SK-N-SH treated with all-trans-retinoic acid at 6 μM for 48 hours (cell line): ENCODE results near the gene DOK1.

Experiments
- ATAC-seq: fragments of 200-7000 bp; cut with Tn5 transposase; 3 replicates; pipeline ENCODE4 v1.9.1; 2020; ENCODE audit warnings: mild to moderate bottlenecking, moderate library complexity
- ARNTL ChIP-seq: fragments of 450-650 bp; formaldehyde crosslinking; IDR thresholded peaks from 2 replicates; pipeline ENCODE4 v1.5.0; 2020; ENCODE audit warnings: low read depth, mild to moderate bottlenecking, moderate library complexity, borderline replicate concordance
- BACH2 ChIP-seq: fragments of 250-450 bp; sonication (Bioruptor Pico); IDR thresholded peaks from 2 replicates; pipeline ENCODE4 v1.9.0; 2021; ENCODE audit warnings: mild to moderate bottlenecking, borderline replicate concordance
- CREB5 ChIP-seq: fragments of 250-450 bp; sonication (Bioruptor Pico); IDR thresholded peaks from 2 replicates; pipeline ENCODE4 v1.5.1; 2020; ENCODE audit warnings: low read depth, mild to moderate bottlenecking, moderate library complexity
- CSDC2 ChIP-seq: fragments of 250-450 bp; sonication (Bioruptor Pico); IDR thresholded peaks from 2 replicates; pipeline ENCODE4 v1.5.0; 2020; ENCODE audit warnings: mild to moderate bottlenecking, moderate library complexity
- CSRNP3 ChIP-seq: fragments of 250-450 bp; sonication (Bioruptor Pico); IDR thresholded peaks from 2 replicates; pipeline ENCODE4 v1.5.1; 2021; ENCODE audit warnings: mild to moderate bottlenecking, moderate library complexity
- ESRRG ChIP-seq: fragments of 250-450 bp; sonication (Bioruptor Pico); IDR thresholded peaks from 2 replicates; pipeline ENCODE4 v1.6.1; 2021; ENCODE audit warnings: mild to moderate bottlenecking
- GLIS3 ChIP-seq: fragments of 250-450 bp; sonication (Bioruptor Pico); IDR thresholded peaks from 2 replicates; pipeline ENCODE4 v1.5.0; 2020; ENCODE audit warnings: mild to moderate bottlenecking, moderate library complexity
- ISL1 ChIP-seq: fragments of 250-450 bp; sonication (Bioruptor Pico); IDR thresholded peaks from 2 replicates; pipeline ENCODE4 v2.1.2; 2022; ENCODE audit warnings: mild to moderate bottlenecking, moderate library complexity
- OSR1 ChIP-seq: fragments of 250-450 bp; sonication (Bioruptor Pico); IDR thresholded peaks from 2 replicates; pipeline ENCODE4 v1.8.0; 2022; ENCODE audit warnings: moderate library complexity, mild to moderate bottlenecking, inconsistent platforms
- POU6F1 ChIP-seq: fragments of 250-450 bp; sonication (Bioruptor Pico); IDR thresholded peaks from 2 replicates; pipeline ENCODE4 v1.8.0; 2021; ENCODE audit warnings: low read depth, mild to moderate bottlenecking, moderate library complexity, borderline replicate concordance
- PPARA ChIP-seq: fragments of 250-450 bp; sonication (Bioruptor Pico); IDR thresholded peaks from 2 replicates; pipeline ENCODE4 v1.5.0; 2020; ENCODE audit warnings: mild to moderate bottlenecking, borderline replicate concordance
- RARB ChIP-seq: fragments of 250-450 bp; sonication (Bioruptor Pico); IDR thresholded peaks from 2 replicates; pipeline ENCODE4 v1.8.0; 2021; ENCODE audit warnings: mild to moderate bottlenecking, moderate library complexity
- SNAI2 ChIP-seq: fragments of 250-450 bp; sonication (Bioruptor Pico); IDR thresholded peaks from 2 replicates; pipeline ENCODE4 v1.5.0; 2020; ENCODE audit warnings: mild to moderate bottlenecking, moderate library complexity
- TCF4 ChIP-seq: fragments of 250-450 bp; sonication (Bioruptor Pico); IDR thresholded peaks from 2 replicates; pipeline ENCODE4 v1.8.0; 2021; ENCODE audit warnings: mild to moderate bottlenecking, moderate library complexity, borderline replicate concordance
- TSHZ2 ChIP-seq: fragments of 250-450 bp; sonication (Bioruptor Pico); IDR thresholded peaks from 2 replicates; pipeline ENCODE4 v1.5.0; 2020; ENCODE audit warnings: mild to moderate bottlenecking, moderate library complexity
- ZC3H10 ChIP-seq: fragments of 250-450 bp; sonication (Bioruptor Pico); IDR thresholded peaks from 2 replicates; pipeline ENCODE4 v1.5.1; 2021; ENCODE audit warnings: mild to moderate bottlenecking, moderate library complexity
- ZFP3 ChIP-seq: fragments of 250-450 bp; sonication (Bioruptor Pico); IDR thresholded peaks from 2 replicates; pipeline ENCODE4 v1.5.0; 2020; ENCODE audit warnings: mild to moderate bottlenecking, moderate library complexity
- ZFP30 ChIP-seq: fragments of 450-650 bp; formaldehyde crosslinking; IDR thresholded peaks from 2 replicates; pipeline ENCODE4 v1.5.0; 2022; ENCODE audit warnings: mild to moderate bottlenecking, moderate library complexity
- ZNF565 ChIP-seq: fragments of 450-650 bp; formaldehyde crosslinking; conservative IDR thresholded peaks from 2 replicates; pipeline ENCODE4 v1.5.0; 2020; ENCODE audit warnings: low read depth, mild to moderate bottlenecking, moderate library complexity
- ZNF70 ChIP-seq: fragments of 450-650 bp; formaldehyde crosslinking; IDR thresholded peaks from 2 replicates; pipeline ENCODE4 v1.5.0; 2020; ENCODE audit warnings: mild to moderate bottlenecking, moderate library complexity

DOK1 gene

GRCh38 chr2:74527741-74528140 is 26.8 kb upstream of the DOK1 start:
- no peak for ATAC-seq
- TF ChIP-seq ZNF70 (CRISPR knock-in tag) (no peak), RARB (CRISPR knock-in tag) (no peak), ESRRG (CRISPR knock-in tag) (no peak), TSHZ2 (CRISPR knock-in tag) (no peak), CSDC2 (CRISPR knock-in tag) (no peak)

- ATAC-seq = peak; percentile 0; the same call in 2 of the 3 replicates
- no peak for TF ChIP-seq CSRNP3 (CRISPR knock-in tag)
- TF ChIP-seq ISL1 = no peak
- no peak for TF ChIP-seq PPARA (CRISPR knock-in tag)
- no peak for TF ChIP-seq ESRRG (CRISPR knock-in tag)
- TF ChIP-seq ZC3H10 (CRISPR knock-in tag) = no peak
- TF ChIP-seq CSDC2 (CRISPR knock-in tag) = no peak
- no peak for TF ChIP-seq TCF4 (CRISPR knock-in tag)
- no peak for TF ChIP-seq SNAI2
- no peak for TF ChIP-seq TSHZ2 (CRISPR knock-in tag)
- TF ChIP-seq, all 23 proteins: peak for 0
These were observed 25.7 kb upstream of the DOK1 start for GRCh38 chr2:74528600-74529356.

GRCh38 chr2:74529357-74530238 is 24.9 kb upstream of the DOK1 start, which contains the start of the genes AUP1 and HTRA2:
AUP1 (minus strand) TSS chr2:74529706; CDS start chr2:74529629, 77 bp downstream.
HTRA2 (plus strand) TSS chr2:74529933; CDS start chr2:74530007, 74 bp downstream.
- TF ChIP-seq GLIS3 (CRISPR knock-in tag) = 0 out of 2 replicates have a peak, but pooled peaks have one; percentile 40
- no peak for TF ChIP-seq BACH2
- peak; percentile 94 for ATAC-seq

GRCh38 chr2:74530239-74531187 is 24.0 kb upstream of the DOK1 start:
- TF ChIP-seq ZNF565 (no peak), ZNF70 (CRISPR knock-in tag) (no peak), POU6F1 (CRISPR knock-in tag) (no peak), ARNTL (CRISPR knock-in tag) (no peak), CREB5 (CRISPR knock-in tag) (no peak), ZFP3 (CRISPR knock-in tag) (no peak), OSR1 (CRISPR knock-in tag) (no peak), ZFP30 (CRISPR knock-in tag) (no peak), RARB (CRISPR knock-in tag) (no peak), SNAI2 (no peak)
- ATAC-seq = peak; percentile 53
